GM12865 (cell line): ENCODE data around the gene CCDC50.

Source experiments
- DNase-seq: peaks from one replicate; pipeline ENCODE4 v3.0.0; 2010; ENCODE audit warnings: low read depth
- H3K4me3 ChIP-seq: 2 replicates; pipeline ENCODE4 v1.5.1; 2011; ENCODE audit warnings: mild to moderate bottlenecking, low read depth, low read length, control low read depth
- TF ChIP-seq, protein P1 (sequence below): IDR thresholded peaks from 2 replicates; pipeline ENCODE4 v1.5.1; 2011; ENCODE audit warnings: low read length, control low read depth, low read depth, inconsistent platforms; ENCODE audit not compliant: insufficient read depth; ENCODE audit errors: missing control alignments

Gene CCDC50

DNA sequence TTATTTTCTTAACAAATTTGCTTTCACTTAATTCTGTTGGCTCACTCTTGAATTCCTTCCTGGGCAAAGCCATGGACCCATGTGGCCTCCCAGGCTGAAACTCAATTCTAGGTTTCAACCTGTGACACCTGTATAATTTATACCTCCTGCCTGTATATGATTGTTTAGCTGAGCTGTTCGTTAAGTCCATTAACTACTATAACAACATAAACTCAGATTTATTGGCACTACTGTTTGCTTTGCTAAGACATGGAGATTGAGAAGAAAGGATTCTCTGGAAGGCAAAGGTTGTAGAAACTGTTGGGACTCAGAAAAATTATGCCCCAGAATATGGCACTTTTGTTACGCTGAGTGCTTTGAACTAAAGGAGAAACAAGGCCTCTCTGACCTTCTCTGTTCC is 26.7 kb upstream of the CCDC50 start:
- no peak for DNase-seq
- TF ChIP-seq, protein P1, sequence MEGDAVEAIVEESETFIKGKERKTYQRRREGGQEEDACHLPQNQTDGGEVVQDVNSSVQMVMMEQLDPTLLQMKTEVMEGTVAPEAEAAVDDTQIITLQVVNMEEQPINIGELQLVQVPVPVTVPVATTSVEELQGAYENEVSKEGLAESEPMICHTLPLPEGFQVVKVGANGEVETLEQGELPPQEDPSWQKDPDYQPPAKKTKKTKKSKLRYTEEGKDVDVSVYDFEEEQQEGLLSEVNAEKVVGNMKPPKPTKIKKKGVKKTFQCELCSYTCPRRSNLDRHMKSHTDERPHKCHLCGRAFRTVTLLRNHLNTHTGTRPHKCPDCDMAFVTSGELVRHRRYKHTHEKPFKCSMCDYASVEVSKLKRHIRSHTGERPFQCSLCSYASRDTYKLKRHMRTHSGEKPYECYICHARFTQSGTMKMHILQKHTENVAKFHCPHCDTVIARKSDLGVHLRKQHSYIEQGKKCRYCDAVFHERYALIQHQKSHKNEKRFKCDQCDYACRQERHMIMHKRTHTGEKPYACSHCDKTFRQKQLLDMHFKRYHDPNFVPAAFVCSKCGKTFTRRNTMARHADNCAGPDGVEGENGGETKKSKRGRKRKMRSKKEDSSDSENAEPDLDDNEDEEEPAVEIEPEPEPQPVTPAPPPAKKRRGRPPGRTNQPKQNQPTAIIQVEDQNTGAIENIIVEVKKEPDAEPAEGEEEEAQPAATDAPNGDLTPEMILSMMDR = no peak
- no peak overlapping the region for H3K4me3 ChIP-seq

DNA sequence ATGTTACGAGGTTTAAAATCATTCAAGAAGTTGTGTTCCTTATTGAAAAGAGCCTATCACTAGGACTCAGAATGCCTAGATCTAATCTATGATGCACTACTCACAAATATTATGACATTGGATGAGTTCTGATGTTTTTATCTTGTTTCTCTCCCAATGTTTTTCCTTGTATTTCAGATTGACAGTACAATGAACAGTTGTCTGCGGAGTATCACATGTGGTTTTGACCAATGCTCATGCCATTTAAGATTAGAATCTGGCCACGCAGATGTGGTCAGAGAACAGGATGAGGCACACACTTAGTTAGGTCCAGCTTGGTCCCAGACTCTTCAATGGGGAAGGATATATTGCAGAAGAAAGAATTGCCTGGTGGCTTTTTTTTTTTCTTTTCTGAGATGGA is 25.6 kb upstream of the CCDC50 start:
- TF ChIP-seq, protein P1 = no peak
- no peak for DNase-seq
- no peak overlapping the region for H3K4me3 ChIP-seq

GRCh38 chr3:191306428-191306827 is 22.8 kb upstream of the CCDC50 start:
- TF ChIP-seq, protein P1 = no peak
- H3K4me3 ChIP-seq = no peak overlapping the region
- no peak for DNase-seq

DNA sequence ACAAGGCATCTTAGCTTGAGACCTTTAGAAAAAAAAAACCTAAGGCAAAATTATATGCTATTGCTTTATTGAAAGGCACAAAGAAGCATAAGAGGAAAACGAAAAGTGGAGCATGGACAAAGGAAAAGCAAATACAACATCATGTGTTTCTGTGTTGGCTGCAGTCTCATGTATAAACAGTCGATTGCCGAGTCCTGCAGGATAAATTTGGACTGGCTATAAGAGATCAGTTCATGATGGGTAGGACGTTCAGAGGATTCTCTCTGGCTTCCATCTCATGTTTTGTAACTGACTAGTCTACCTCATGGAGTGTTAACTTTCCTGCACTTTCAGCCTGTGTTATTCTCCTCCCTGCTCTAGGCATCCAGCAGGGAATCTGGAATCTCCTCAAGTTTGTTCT is 21.9 kb upstream of the CCDC50 start:
- TF ChIP-seq, protein P1 = no peak
- DNase-seq = no peak

GRCh38 chr3:191313296-191313695 is 15.9 kb upstream of the CCDC50 start:
- no peak for DNase-seq
- no peak overlapping the region for H3K4me3 ChIP-seq
- TF ChIP-seq, protein P1 = no peak

More for the DNA sequence above, 21.9 kb upstream of the CCDC50 start:
- H3K4me3 ChIP-seq = no peak overlapping the region

DNA sequence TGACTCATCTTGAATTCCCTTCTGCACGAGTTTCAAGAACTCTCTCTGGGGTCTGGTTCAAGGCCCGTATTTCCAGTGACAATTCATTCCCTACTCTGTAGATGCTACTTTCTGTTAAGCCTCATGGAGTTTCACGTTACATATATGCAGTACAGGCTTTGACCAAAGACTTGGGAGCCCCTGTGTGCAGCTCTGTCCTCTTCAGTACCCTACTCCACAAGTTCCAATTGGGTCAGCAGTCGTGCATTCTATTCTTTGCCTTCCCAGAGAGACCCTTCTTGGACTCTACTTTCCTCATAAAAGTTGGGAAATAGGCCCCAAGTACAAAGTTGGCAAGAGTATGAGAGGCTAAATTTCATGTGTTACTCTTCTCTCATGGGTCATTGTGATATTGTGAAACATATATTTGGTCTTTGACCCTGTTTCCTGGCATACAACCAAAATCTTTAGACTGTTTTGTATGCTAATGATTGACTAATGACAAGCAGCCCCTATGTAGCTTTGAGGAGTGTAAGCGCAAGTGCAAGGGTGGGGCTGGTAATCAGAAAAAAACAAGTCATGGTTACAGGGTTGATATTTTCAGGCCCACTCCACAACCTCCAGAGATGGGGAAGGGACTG is 15.0 kb upstream of the CCDC50 start:
- TF ChIP-seq, protein P1 = no peak
- no peak overlapping the region for H3K4me3 ChIP-seq
- DNase-seq = no peak

GRCh38 chr3:191316876-191317603 is 12.2 kb upstream of the CCDC50 start:
- TF ChIP-seq, protein P1 = no peak
- H3K4me3 ChIP-seq = no peak overlapping the region
- no peak for DNase-seq
